HepG2 (cell line): Measurements from ENCODE around the gene ENSA.
"Not testable (repeated sequence)": the region's sequence is repeated elsewhere in the genome, so short reads cannot be mapped to it uniquely, and the experiment has no call there.

Source experiments
- IRF2 ChIP-seq: IDR thresholded peaks from 2 replicates; pipeline ENCODE4 v1.6.1; 2018; ENCODE audit warnings: missing genetic modification reagents, missing compliant biosample characterization
- MXI1 ChIP-seq: IDR thresholded peaks from 3 replicates; pipeline ENCODE4 v1.6.1; 2012; ENCODE audit warnings: low read depth, low read length, inconsistent platforms, borderline replicate concordance
- NONO ChIP-seq, 2 experiments: fragments of 450-650 bp in 1 of 2; sonication (generic) in 1 of 2; formaldehyde crosslinking in 1 of 2; IDR thresholded peaks in 1 of 2; conservative IDR thresholded peaks in 1 of 2; 2 replicates each; pipeline versions ENCODE4 v1.6.1 to v1.8.0; 2017 to 2022; ENCODE audit warnings: mild to moderate bottlenecking in 1 of 2, missing genetic modification reagents in 1 of 2, moderate library complexity in 1 of 2
- POLR2AphosphoS5 ChIP-seq: IDR thresholded peaks from 2 replicates; pipeline ENCODE4 v1.6.1; 2012; ENCODE audit warnings: low read depth, low read length
- RFX1 ChIP-seq: fragments of 450-650 bp; IDR thresholded peaks from 2 replicates; pipeline ENCODE4 v1.6.1; 2017
- SETDB1 ChIP-seq: sonication (generic); formaldehyde crosslinking; IDR thresholded peaks from 2 replicates; pipeline ENCODE4 v1.5.1; 2020; ENCODE audit warnings: missing genetic modification reagents, mild to moderate bottlenecking, borderline replicate concordance
- SP1 ChIP-seq, 2 experiments: fragments of 450-650 bp in 1 of 2; sonication (generic) in 1 of 2; formaldehyde crosslinking in 1 of 2; IDR thresholded peaks; 2 replicates each; pipeline versions ENCODE4 v1.4.0 to v1.6.1; 2016 to 2020; ENCODE audit warnings: missing genetic modification reagents in 1 of 2
- TCF7 ChIP-seq: sonication (generic); IDR thresholded peaks from 2 replicates; pipeline ENCODE4 v1.6.1; 2016; ENCODE audit warnings: antibody characterized with exemption, low read depth
- USF2 ChIP-seq, 2 experiments: sonication (generic) in 1 of 2; formaldehyde crosslinking in 1 of 2; IDR thresholded peaks; 2 replicates each; pipeline versions ENCODE4 v1.5.1 to v1.6.1; 2011 to 2020; ENCODE audit warnings: borderline replicate concordance in 1 of 2, low read depth in 1 of 2, low read length in 1 of 2, mild to moderate bottlenecking in 1 of 2, missing genetic modification reagents in 1 of 2, moderate library complexity in 1 of 2
- ZNF136 ChIP-seq: sonication (generic); formaldehyde crosslinking; IDR thresholded peaks from 2 replicates; pipeline ENCODE4 v1.8.1; 2022; ENCODE audit warnings: low read depth, mild to moderate bottlenecking, moderate library complexity, missing genetic modification reagents

GRCh38 chr1:150602372-150602771 is 27.0 kb downstream of the ENSA start:
- not testable (repeated sequence) for TF ChIP-seq TCF7; USF2 (IDR thresholded peaks at IDR 0.05; ENCODE audit: low read depth, low read length); USF2 (CRISPR knock-in tag; IDR thresholded peaks at IDR 0.05; ENCODE audit: borderline replicate concordance); IRF2 (CRISPR knock-in tag); ZNF136 (CRISPR knock-in tag); RFX1; POLR2AphosphoS5; SETDB1 (CRISPR knock-in tag); NONO (IDR thresholded peaks at IDR 0.05); NONO (CRISPR knock-in tag; conservative IDR thresholded peaks at IDR 0.05); SP1 (IDR thresholded peaks at IDR 0.05); SP1 (CRISPR knock-in tag; IDR thresholded peaks at IDR 0.05); MXI1
